K562 (cell line): ENCODE results near the gene ALPP. TPM values are rescaled to one million over a fixed set of nuclear protein-coding genes. Genes with fewer than 3 reads are reported as not detected.

Experiments used
- ATAC-seq: fragments of 200-7000 bp; cut with Tn5 transposase; 3 replicates; pipeline ENCODE4 v1.9.1; 2020; ENCODE audit warnings: moderate library complexity
- BruUV-seq: library from RNA; stranded (reverse); fragments of 400-500 nt; replicated peaks from 2 replicates; lab custom pipeline; 2021; lab: Mats Ljungman, UMichigan
- CTCF ChIA-PET: fragments of 300-600 bp; formaldehyde crosslinking; extraction: SDS; loops from one replicate; lab custom pipeline; 2021; ENCODE audit warnings: low intra/inter-chr PET ratio; lab: Yijun Ruan, JAX
- POLR2A ChIA-PET: fragments of 300-600, 350-650 bp; sonication (Branson Sonifier 250); formaldehyde crosslinking; extraction: SDS; loops from one replicate; lab custom pipeline; 2021; ENCODE audit warnings: antibody characterized with exemption, inconsistent platforms; lab: Yijun Ruan, JAX
- DNase-seq, 4 experiments: peaks; one replicate each; pipeline versions ENCODE4 v3.0.0 to v3.0.0-alpha.2; 2011 to 2018; ENCODE audit warnings: low spot score in 3 of 4, mixed read lengths in 3 of 4; ENCODE audit errors: extremely low read depth in 1 of 4
- FAIRE-seq: peaks from 2 replicates; lab custom pipeline; 2011; peaks lifted over from hg19 to GRCh38; lab: Jason Lieb, UNC
- H2AFZ ChIP-seq: 2 replicates; pipeline ENCODE4 v1.6.0; 2011; ENCODE audit warnings: low read depth, low read length, control low read depth, inconsistent platforms
- H3K27ac ChIP-seq: fragments of 200-600 bp; 3 replicates; pipeline ENCODE4 v1.8.0; 2011; ENCODE audit warnings: low read depth, mild to moderate bottlenecking, control low read depth, inconsistent platforms, low read length, moderate library complexity, mixed read lengths; ENCODE audit errors: extremely low read depth
- H3K27me3 ChIP-seq, 2 experiments: fragments of 300-600 bp in 1 of 2; 2 replicates in 1 of 2; 3 replicates in 1 of 2; pipeline versions ENCODE4 v1.6.0 to v1.8.0; 2011; ENCODE audit warnings: inconsistent platforms in 2 of 2, low read length in 2 of 2, mild to moderate bottlenecking in 1 of 2, mixed read lengths in 1 of 2, moderate library complexity in 1 of 2; ENCODE audit not compliant: control insufficient read depth in 2 of 2, insufficient read depth in 2 of 2
- H3K36me3 ChIP-seq: fragments of 300-600 bp; 3 replicates; pipeline ENCODE4 v1.8.0; 2011; ENCODE audit warnings: mild to moderate bottlenecking, low read length, inconsistent platforms; ENCODE audit not compliant: control insufficient read depth, insufficient read depth
- H3K4me1 ChIP-seq, 2 experiments: fragments of 200-600 bp in 1 of 2; replicated peaks in 1 of 2; 2 replicates in 1 of 2; 3 replicates in 1 of 2; pipeline versions ENCODE4 v1.5.1 to v1.8.0; 2011; ENCODE audit warnings: inconsistent platforms in 2 of 2, low read length in 2 of 2, mild to moderate bottlenecking in 1 of 2, mixed read lengths in 1 of 2, moderate library complexity in 1 of 2; ENCODE audit not compliant: control insufficient read depth in 2 of 2, insufficient read depth in 2 of 2
- H3K4me2 ChIP-seq: 2 replicates; pipeline ENCODE4 v1.6.1; 2011; ENCODE audit warnings: low read length, control low read depth, inconsistent platforms, mixed read lengths; ENCODE audit not compliant: insufficient read depth
- H3K4me3 ChIP-seq: fragments of 200-600 bp; sonication (generic), shearing (Covaris generic); 2 replicates; pipeline ENCODE4 v1.5.1; 2016; ENCODE audit warnings: control low read depth, inconsistent platforms
- H3K79me2 ChIP-seq: fragments of 200-600 bp; 3 replicates; pipeline ENCODE4 v1.8.0; 2011; ENCODE audit warnings: low read length, inconsistent platforms; ENCODE audit not compliant: control insufficient read depth, insufficient read depth
- H3K9ac ChIP-seq, 2 experiments: 2 replicates each; pipeline versions ENCODE4 v1.6.0 to v1.6.1; 2011; ENCODE audit warnings: low read depth in 2 of 2, low read length in 2 of 2, control low read depth in 1 of 2, inconsistent platforms in 1 of 2, mild to moderate bottlenecking in 1 of 2, mixed read lengths in 1 of 2; ENCODE audit not compliant: insufficient read depth in 1 of 2
- H3K9me1 ChIP-seq: one replicate; pipeline ENCODE4 v1.6.0; 2011; ENCODE audit warnings: inconsistent platforms, mild to moderate bottlenecking, low read length, moderate library complexity; ENCODE audit not compliant: control insufficient read depth, insufficient read depth
- H3K9me3 ChIP-seq: replicated peaks from 2 replicates; pipeline ENCODE4 v1.5.1; 2011; ENCODE audit warnings: low read depth, low read length, inconsistent platforms; ENCODE audit not compliant: control insufficient read depth, insufficient read depth
- H4K20me1 ChIP-seq: replicated peaks from 2 replicates; pipeline ENCODE4 v1.6.1; 2011; ENCODE audit warnings: low read length, inconsistent platforms, mixed read lengths; ENCODE audit not compliant: control insufficient read depth, insufficient read depth
- DACH1 ChIP-seq: fragments of 450-650 bp; IDR thresholded peaks from 2 replicates; pipeline ENCODE4 v1.6.1; 2018; ENCODE audit not compliant: partially characterized antibody
- ESRRB ChIP-seq: fragments of 250-450 bp; sonication (Bioruptor Pico); IDR thresholded peaks from 2 replicates; pipeline ENCODE4 v1.5.0; 2020; ENCODE audit warnings: mild to moderate bottlenecking, moderate library complexity, borderline replicate concordance
- HDAC8 ChIP-seq: fragments of 450-650 bp; IDR thresholded peaks from 2 replicates; pipeline ENCODE4 v1.6.1; 2016; ENCODE audit warnings: mild to moderate bottlenecking, missing genetic modification characterization, moderate library complexity, missing compliant biosample characterization
- MLX ChIP-seq, 2 experiments: fragments of 450-650 bp in 1 of 2; sonication (generic) in 1 of 2; formaldehyde crosslinking; conservative IDR thresholded peaks; 2 replicates each; pipeline versions ENCODE4 v1.4.0 to v1.8.1; 2020 to 2022; ENCODE audit warnings: mild to moderate bottlenecking in 1 of 2, missing genetic modification reagents in 1 of 2
- NCOA1 ChIP-seq: fragments of 450-650 bp; IDR thresholded peaks from 2 replicates; pipeline ENCODE4 v1.6.1; 2016; ENCODE audit warnings: low read depth
- NFIC ChIP-seq: fragments of 450-650 bp; IDR thresholded peaks from 2 replicates; pipeline ENCODE4 v1.6.1; 2017; ENCODE audit warnings: mild to moderate bottlenecking, inconsistent platforms
- NR1H2 ChIP-seq: sonication (generic); formaldehyde crosslinking; IDR thresholded peaks from 2 replicates; pipeline ENCODE4 v1.4.0; 2020; ENCODE audit warnings: mild to moderate bottlenecking, missing genetic modification reagents
- RAD51 ChIP-seq: fragments of 450-650 bp; IDR thresholded peaks from 2 replicates; pipeline ENCODE4 v1.7.1; 2016; ENCODE audit warnings: low read depth, mild to moderate bottlenecking, borderline replicate concordance
- SIX5 ChIP-seq, 2 experiments: IDR thresholded peaks; 2 replicates each; pipeline ENCODE4 v1.6.1; 2011; ENCODE audit warnings: low read length in 2 of 2, borderline replicate concordance in 1 of 2, low read depth in 1 of 2, mild to moderate bottlenecking in 1 of 2, moderate library complexity in 1 of 2; ENCODE audit not compliant: insufficient read depth in 1 of 2
- SMAD2 ChIP-seq: fragments of 150-350 bp; IDR thresholded peaks from 2 replicates; pipeline ENCODE4 v1.6.1; 2014; ENCODE audit warnings: low read depth, mild to moderate bottlenecking, low read length
- ZHX1 ChIP-seq: fragments of 150-350 bp; conservative IDR thresholded peaks from 2 replicates; pipeline ENCODE4 v1.6.1; 2014; ENCODE audit warnings: low read length
- ZNF175 ChIP-seq: fragments of 200-800 bp; sonication (Bioruptor generic); IDR thresholded peaks from 2 replicates; pipeline ENCODE4 v1.6.1; 2016; ENCODE audit warnings: low read depth, mild to moderate bottlenecking, missing genetic modification characterization, missing compliant biosample characterization
- ZNF395 ChIP-seq: fragments of 200-800 bp; sonication (Bioruptor generic); IDR thresholded peaks from 2 replicates; pipeline ENCODE4 v1.6.1; 2017; ENCODE audit warnings: missing genetic modification characterization, missing compliant biosample characterization
- ZNF76 ChIP-seq: fragments of 250-450 bp; sonication (Bioruptor Pico); IDR thresholded peaks from 2 replicates; pipeline ENCODE4 v1.4.0; 2020; ENCODE audit warnings: mild to moderate bottlenecking, moderate library complexity, borderline replicate concordance
- WGBS: fragments of 100-300 bp; shearing (Covaris generic); methylation state at CpG from one replicate; pipeline ENCODE4 v1.1.6; 2016; ENCODE audit warnings: low coverage, mixed read lengths; ENCODE audit not compliant: insufficient coverage; ENCODE audit errors: missing lambda C conversion rate; 5-methylcytosine and 5-hydroxymethylcytosine counted together
- in situ Hi-C: fragments of 300-500 bp; cut with MboI; formaldehyde crosslinking; loops from 4 replicates; pipeline ENCODE4 v1.15.0; 2018; ENCODE audit warnings: inconsistent platforms, mixed read lengths
- intact Hi-C: fragments of 100-400 bp; cut with micrococcal nuclease; formaldehyde crosslinking; loops from 2 replicates; pipeline ENCODE4 v1.14.2; 2022
- polyA plus RNA-seq, 8 experiments: library from polyadenylated mRNA; depleted of rRNA in 4 of 8; stranded (reverse) in 5 of 8; unstranded in 3 of 8; fragments of >200 nt; fragmentation: Nextera tagmentation in 2 of 8; fragmentation: Illumina TruSeq in 1 of 8; extraction: Ambion mirVana in 2 of 8; extraction: Trizol in 1 of 8; gene quantifications; 2 replicates each; pipeline versions ENCODE4 v1.2.1 to v1.2.3, GENCODE V29; 2011 to 2014; ENCODE audit warnings: inconsistent platforms in 1 of 8, missing spikeins in 1 of 8
- total RNA-seq, 7 experiments: library from RNA; depleted of rRNA in 6 of 7; stranded (reverse); fragments of >200 nt in 6 of 7; fragmentation: Illumina TruSeq in 2 of 7; extraction: Trizol in 2 of 7; gene quantifications; 2 replicates each; pipeline versions ENCODE4 v1.2.1 to v1.2.3, GENCODE V29; 2011 to 2021; ENCODE audit warnings: low replicate concordance in 1 of 7
- TF ChIP-seq, protein P1 (sequence below): fragments of 450-650 bp; IDR thresholded peaks from 2 replicates; pipeline ENCODE4 v1.6.1; 2018; ENCODE audit warnings: mild to moderate bottlenecking, low read depth; ENCODE audit not compliant: partially characterized antibody
- TF ChIP-seq, protein P2 (sequence below): sonication (generic); formaldehyde crosslinking; IDR thresholded peaks from 2 replicates; pipeline ENCODE4 v1.8.0; 2022; ENCODE audit warnings: missing genetic modification reagents, mild to moderate bottlenecking, borderline replicate concordance

ALPP gene
- total and polyA plus RNA-seq, 9 of the 15 experiments (the other 6 are each of a cell fraction or from before 2014, with no cell fraction given), result 0.03 TPM; not detected in 8

DNA sequence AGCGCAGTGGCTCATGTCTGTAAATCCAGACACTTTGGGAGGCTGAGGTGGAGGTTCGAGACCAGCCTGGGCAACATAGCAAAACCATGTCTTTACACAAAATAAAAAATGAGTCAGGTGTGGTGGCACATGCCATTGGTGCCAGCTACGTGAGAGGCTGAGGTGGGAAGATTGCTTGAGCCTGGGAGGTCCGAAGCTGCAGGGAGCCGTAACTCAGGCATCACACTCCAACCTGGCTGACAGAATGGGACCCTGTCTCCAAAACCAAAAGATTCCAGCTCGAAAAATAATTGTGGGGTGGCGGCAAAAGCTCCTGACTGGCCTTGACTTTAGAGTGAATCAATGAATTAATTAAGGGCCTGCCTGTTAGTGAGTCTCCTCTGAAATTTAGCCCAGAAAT lies 1.2 kb upstream of the ALPP start:
- in situ Hi-C loops (no loop called here), intact Hi-C loops (no loop called here)
- H3K4me3 ChIP-seq, result no peak overlapping the region
- no peak overlapping the region for H3K9ac ChIP-seq
- 0% methylated on average over 6 of the region's 7 CpGs for WGBS
- ChIA-PET POLR2A (no interaction called here), CTCF (no interaction called here)
- H3K4me1 ChIP-seq, result peaks cover 0 to 12% of the 10 kb centered on the region in 2 experiments; a peak in 1 of 5 replicates
- H3K9me3 ChIP-seq, result no peaks in the 10 kb centered on the region
- H3K4me2 ChIP-seq, result no peak overlapping the region
- BruUV-seq, result no TSS peak
- DNase-seq, result no peak
- H2AFZ ChIP-seq, result no peak overlapping the region
- no peak for ATAC-seq
- no peaks in the 10 kb centered on the region for H3K36me3 ChIP-seq
- no peaks in the 10 kb centered on the region for H4K20me1 ChIP-seq
- H3K9me1 ChIP-seq, result no peaks in the 10 kb centered on the region
- H3K27me3 ChIP-seq, result peaks cover 2 to 35% of the 10 kb centered on the region in 2 experiments; a peak in 4 of 5 replicates
- FAIRE-seq, result no peak
- TF ChIP-seq ZNF76 (CRISPR knock-in tag) (no peak), NFIC (no peak), ESRRB (CRISPR knock-in tag) (no peak), DACH1 (no peak), SIX5 (IDR thresholded peaks at IDR 0.05; ENCODE audit: borderline replicate concordance in 1 of 2, insufficient read depth in 1 of 2, low read depth in 1 of 2, low read length in 2 of 2) (no peak), RAD51 (no peak), SMAD2 (no peak), HDAC8 (tag) (no peak), ZHX1 (no peak), MLX (CRISPR knock-in tag; conservative IDR thresholded peaks at IDR 0.05) (no peak), NCOA1 (no peak), ZNF175 (CRISPR knock-in tag) (no peak), ZNF395 (CRISPR knock-in tag) (no peak), NR1H2 (CRISPR knock-in tag) (no peak)
- TF ChIP-seq, protein P1, sequence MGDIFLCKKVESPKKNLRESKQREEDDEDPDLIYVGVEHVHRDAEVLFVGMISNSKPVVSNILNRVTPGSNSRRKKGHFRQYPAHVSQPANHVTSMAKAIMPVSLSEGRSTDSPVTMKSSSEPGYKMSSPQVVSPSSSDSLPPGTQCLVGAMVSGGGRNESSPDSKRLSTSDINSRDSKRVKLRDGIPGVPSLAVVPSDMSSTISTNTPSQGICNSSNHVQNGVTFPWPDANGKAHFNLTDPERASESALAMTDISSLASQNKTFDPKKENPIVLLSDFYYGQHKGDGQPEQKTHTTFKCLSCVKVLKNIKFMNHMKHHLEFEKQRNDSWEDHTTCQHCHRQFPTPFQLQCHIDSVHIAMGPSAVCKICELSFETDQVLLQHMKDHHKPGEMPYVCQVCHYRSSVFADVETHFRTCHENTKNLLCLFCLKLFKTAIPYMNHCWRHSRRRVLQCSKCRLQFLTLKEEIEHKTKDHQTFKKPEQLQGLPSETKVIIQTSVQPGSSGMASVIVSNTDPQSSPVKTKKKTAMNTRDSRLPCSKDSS, result no peak
- TF ChIP-seq, protein P2, sequence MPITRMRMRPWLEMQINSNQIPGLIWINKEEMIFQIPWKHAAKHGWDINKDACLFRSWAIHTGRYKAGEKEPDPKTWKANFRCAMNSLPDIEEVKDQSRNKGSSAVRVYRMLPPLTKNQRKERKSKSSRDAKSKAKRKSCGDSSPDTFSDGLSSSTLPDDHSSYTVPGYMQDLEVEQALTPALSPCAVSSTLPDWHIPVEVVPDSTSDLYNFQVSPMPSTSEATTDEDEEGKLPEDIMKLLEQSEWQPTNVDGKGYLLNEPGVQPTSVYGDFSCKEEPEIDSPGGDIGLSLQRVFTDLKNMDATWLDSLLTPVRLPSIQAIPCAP (CRISPR knock-in tag), result no peak
- no peaks in the 10 kb centered on the region for H3K79me2 ChIP-seq
- no peak overlapping the region for H3K27ac ChIP-seq
